Tibial nerve (tissue), 4 donors: ENCODE results near the gene ASCC1.

Experiments used
- CTCF ChIP-seq, 5 experiments: fragments of 200-600 bp in 3 of 5; fragments of 450-650 bp in 2 of 5; sonication (generic) in 3 of 5; IDR thresholded peaks; one replicate each; pipeline ENCODE4 v1.5.1; 2016 to 2019; ENCODE audit warnings: antibody characterized with exemption in 5 of 5, mild to moderate bottlenecking in 3 of 5, moderate library complexity in 2 of 5
- EP300 ChIP-seq, 2 donors: sonication (generic); formaldehyde crosslinking; IDR thresholded peaks; one replicate each; pipeline ENCODE4 v1.6.1; 2017; ENCODE audit warnings: antibody characterized with exemption in 2 of 2, mild to moderate bottlenecking in 1 of 2
- POLR2A ChIP-seq, 2 donors: fragments of 450-650 bp; IDR thresholded peaks; one replicate each; pipeline ENCODE4 v1.6.1; 2017; ENCODE audit warnings: antibody characterized with exemption in 2 of 2, mild to moderate bottlenecking in 2 of 2, moderate library complexity in 2 of 2

DNA sequence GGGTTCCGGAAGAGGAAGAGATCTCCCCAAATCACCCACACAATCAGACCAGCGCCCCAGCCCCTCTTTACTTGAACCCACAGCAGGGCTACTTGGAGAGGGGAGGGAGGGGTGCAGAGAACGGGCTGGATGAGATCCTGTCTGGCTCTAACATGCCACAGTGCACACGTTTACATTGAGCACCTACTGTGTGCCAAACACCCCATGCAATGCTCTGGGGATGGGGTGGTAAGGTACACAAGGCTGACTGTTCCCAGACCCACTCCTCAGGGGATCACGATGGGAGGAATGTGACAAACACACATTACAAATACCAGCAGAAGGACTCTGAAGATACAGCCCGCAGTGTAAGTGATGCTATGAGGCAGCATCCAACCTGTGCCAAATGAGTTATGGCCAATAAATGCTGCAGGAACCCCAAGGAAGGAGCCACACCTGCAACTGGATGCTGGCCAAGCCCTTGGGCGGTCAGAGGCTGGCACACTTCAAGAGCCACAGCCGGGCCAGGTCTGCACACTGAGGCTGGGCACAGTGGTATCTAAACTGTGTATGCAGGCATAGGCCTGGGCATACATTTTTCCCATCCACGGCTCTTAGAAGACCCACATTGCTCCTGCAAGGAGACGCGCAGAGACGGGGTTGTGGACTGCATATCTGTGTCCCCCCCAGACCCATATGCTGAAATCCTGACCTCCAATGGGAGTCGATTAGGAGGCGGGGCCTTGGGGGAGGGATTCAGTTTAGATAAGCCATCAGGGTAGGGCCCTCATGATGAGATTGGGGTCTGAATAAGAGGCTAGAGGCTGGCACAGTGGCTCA is 134.1 kb downstream of the ASCC1 start:
- TF ChIP-seq POLR2A (IDR thresholded peaks at IDR 0.05) = no peak
- TF ChIP-seq CTCF (IDR thresholded peaks at IDR 0.05) = no peak
- no peak for TF ChIP-seq EP300 (IDR thresholded peaks at IDR 0.05)
